ENCODE results near the gene TEF. TPM values are rescaled to one million over a fixed set of nuclear protein-coding genes. Genes with fewer than 3 reads are reported as not detected.
A peak's percentile ranks its signal among the peaks of the same experiment; 100 is the strongest.

TEF gene
- total RNA-seq, 2 donors from 2014 or later = 12.7 to 28.9 TPM

DNA sequence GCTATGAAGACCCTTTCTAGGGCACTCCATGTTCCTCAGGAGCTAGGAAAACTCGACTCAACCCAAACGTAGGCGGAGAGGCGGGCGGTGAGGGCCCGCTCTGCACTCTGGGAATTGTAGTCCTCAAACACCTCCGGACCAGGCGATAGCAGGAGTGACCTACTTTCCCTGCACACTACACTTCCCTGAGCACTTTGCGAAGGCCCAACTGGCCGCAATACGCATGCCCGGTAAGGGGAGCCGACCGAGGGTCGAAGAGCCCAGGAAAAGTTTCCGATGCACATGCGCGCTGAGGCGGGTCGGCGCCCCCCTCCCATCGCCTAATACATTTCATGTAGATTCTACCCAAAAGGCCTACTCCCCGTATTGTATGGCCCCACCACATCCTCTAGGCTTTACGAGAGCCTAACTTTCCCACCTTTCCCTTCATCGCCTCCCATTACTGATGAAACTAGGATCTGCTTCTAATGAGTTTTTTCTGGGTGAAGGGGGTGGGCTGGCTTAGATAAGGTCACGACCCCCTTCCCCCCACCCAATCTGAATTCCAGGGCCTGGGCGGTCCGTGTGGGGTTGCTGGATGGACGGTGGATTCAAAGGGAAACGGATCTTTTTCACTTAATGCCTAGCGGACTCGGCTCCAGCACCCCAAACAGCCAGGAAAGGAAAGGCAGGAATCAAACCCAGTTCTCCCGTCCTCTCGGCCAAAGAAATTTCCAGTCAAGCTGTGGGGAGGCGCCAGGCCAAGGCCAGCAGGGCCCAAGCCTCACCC, 62.8 kb downstream of the TEF start:
- DNase-seq = peak; percentile 95
- H3K4me3 ChIP-seq = peak overlapping the region; percentile 89
- H3K9me3 ChIP-seq = no peaks in the 10 kb centered on the region
- peak overlapping the region; percentile 100 for H3K9ac ChIP-seq (ENCODE audit: low read depth in 2 of 2, low read length in 2 of 2)
- TF ChIP-seq, protein P1, sequence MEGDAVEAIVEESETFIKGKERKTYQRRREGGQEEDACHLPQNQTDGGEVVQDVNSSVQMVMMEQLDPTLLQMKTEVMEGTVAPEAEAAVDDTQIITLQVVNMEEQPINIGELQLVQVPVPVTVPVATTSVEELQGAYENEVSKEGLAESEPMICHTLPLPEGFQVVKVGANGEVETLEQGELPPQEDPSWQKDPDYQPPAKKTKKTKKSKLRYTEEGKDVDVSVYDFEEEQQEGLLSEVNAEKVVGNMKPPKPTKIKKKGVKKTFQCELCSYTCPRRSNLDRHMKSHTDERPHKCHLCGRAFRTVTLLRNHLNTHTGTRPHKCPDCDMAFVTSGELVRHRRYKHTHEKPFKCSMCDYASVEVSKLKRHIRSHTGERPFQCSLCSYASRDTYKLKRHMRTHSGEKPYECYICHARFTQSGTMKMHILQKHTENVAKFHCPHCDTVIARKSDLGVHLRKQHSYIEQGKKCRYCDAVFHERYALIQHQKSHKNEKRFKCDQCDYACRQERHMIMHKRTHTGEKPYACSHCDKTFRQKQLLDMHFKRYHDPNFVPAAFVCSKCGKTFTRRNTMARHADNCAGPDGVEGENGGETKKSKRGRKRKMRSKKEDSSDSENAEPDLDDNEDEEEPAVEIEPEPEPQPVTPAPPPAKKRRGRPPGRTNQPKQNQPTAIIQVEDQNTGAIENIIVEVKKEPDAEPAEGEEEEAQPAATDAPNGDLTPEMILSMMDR (IDR thresholded peaks at IDR 0.05) = no peak
- intact Hi-C loops (cut with DNase I) = loop anchor here (5.0 kb wide), 1 partner anchor 157 kb away; the partner anchor contains the start of gene RANGAP1
- peaks cover 11% of the 10 kb centered on the region for H3K4me1 ChIP-seq
- no peaks in the 10 kb centered on the region for H3K27me3 ChIP-seq
- no peaks in the 10 kb centered on the region for H3K36me3 ChIP-seq
- peak overlapping the region; percentile 99 for H3K27ac ChIP-seq

DNA sequence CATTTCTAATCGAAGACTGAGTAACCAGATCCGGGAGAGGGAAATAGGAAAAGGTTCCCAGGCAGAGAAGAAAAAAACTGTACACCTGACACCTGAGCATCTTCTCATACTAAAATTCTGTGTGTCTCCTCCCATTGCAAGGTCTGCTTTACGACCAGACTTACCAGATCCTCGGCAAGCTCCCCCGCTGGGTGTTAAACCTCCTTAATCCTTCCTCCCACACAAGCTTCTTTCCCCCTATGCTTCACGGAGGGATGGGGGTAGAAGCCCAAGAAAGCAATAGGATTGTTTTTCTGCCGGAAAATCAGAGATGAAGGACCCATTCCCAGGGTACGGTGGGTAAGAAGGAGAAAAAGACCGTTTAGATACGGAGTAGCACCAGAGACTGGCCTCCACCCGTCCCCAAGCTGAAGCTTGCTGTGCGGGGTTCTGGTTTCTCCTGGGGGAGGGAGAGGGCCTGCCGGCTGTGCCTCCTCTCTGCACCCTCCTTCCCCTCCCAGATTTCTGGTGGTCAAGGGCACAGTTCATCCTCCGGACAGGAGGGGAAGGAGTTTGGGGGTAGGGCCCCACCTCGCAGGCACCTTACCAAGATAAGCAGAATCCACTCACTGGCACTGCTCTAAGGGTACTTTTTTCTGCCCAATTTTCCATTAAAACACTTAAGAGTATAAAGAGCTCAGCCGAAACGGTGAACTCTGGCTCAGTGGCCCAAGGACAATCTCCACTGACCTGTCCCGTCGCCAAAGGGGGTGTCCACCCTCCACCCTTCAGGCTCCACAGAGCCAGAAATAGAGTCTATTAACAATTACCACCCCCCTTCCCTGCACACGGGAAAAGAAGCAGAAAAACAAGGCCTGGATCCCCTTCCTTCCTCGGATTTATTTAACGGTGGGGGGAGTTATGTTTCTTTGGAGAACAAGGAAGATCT, 63.7 kb downstream of the TEF start:
- Histone ChIP-seq H3K27ac (peak overlapping the region; percentile 99), H3K9ac (ENCODE audit: low read depth in 2 of 2, low read length in 2 of 2) (peak overlapping the region; percentile 100), H3K9me3 (no peaks in the 10 kb centered on the region), H3K27me3 (no peaks in the 10 kb centered on the region), H3K4me3 (peak overlapping the region; percentile 89), H3K4me1 (peaks cover 11% of the 10 kb centered on the region), H3K36me3 (no peaks in the 10 kb centered on the region)
- TF ChIP-seq, protein P1 (IDR thresholded peaks at IDR 0.05) = no peak
- peak; percentile 45 for DNase-seq
- intact Hi-C loops (cut with DNase I) = loop anchor here (5.0 kb wide), 1 partner anchor 158 kb away; the partner anchor contains the start of gene RANGAP1

DNA sequence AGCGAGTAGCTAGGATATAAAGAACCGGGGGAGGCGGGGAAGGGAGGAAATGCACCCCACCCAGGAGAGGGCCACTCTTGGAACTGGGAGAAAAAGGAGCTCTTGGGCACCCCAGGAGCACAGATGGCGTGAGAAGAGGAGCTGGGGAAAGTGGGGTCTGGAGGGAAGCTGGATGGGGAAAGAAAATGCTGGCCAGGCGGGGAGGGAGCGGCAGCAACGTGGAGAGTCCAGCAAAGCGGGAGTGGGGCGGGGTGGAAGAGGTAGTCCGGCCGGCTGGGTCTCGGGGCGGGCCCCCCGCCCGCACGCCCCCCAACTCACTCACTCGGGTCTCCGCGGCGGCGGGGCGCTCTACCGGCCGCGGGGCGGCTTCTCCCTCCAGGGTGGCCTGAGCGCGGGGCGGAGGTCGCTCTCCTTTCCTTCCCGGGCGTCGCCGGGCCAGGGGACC, 64.3 kb downstream of the TEF start:
- Histone ChIP-seq H3K9me3 (no peaks in the 10 kb centered on the region), H3K4me1 (peaks cover 11% of the 10 kb centered on the region), H3K4me3 (peak overlapping the region; percentile 89), H3K36me3 (no peaks in the 10 kb centered on the region), H3K27me3 (no peaks in the 10 kb centered on the region), H3K9ac (ENCODE audit: low read depth in 2 of 2, low read length in 2 of 2) (peak overlapping the region; percentile 100), H3K27ac (peak overlapping the region; percentile 99)
- TF ChIP-seq, protein P1 (IDR thresholded peaks at IDR 0.05) = no peak
- intact Hi-C loops (cut with DNase I) = loop anchor here (5.0 kb wide), 1 partner anchor 159 kb away; the partner anchor contains the start of gene RANGAP1
- peak; percentile 57 for DNase-seq

DNA sequence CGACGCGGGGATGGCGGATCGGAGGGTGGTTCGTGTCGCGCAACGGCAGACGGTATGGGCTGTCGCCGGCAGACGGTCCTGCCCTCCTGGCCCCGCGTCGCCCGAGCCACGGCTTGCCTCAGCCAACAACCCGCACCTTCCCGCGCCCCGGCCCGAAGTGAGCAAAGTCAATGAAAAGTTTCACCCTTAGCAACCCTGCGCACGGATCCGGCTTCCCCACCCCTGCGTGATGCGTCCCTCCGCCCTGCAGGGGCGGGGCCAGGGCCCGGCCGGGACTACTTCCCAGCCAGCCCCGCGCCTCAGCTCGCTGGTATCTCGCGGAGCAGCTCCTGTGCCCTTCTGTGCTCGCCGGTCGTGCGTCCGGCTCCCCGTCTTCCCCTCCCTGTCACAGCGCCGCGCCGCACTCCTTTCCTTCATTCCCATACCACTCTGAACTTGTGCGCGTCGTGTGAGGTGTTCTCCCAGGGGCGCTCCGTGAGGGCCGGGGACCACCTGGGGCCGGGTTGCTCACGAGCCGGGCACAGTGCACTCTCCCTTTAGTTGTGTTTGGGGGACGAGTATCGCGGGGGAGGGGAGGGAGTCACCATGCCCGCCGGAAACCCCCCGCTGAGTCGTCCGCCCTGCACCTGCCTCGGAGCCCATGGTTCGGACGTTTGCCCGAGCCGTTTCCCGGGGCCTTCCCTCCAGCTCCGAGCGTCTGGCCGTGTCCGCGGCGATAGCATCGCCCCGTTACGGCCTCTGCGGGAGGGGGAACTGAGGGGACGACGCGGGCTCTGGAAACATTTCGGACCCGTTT, 65.1 kb downstream of the TEF start, which contains the start of gene TOB2:
Gene TOB2 (minus strand): TSS at position 163 of the 796 bp plus-strand sequence. CDS start 9,456 bp downstream, outside the sequence.
- DNase-seq = peak; percentile 96
- Histone ChIP-seq H3K4me1 (peaks cover 11% of the 10 kb centered on the region), H3K27ac (peak within 1 kb of the TSS; percentile 99), H3K27me3 (no peaks in the 10 kb centered on the region), H3K36me3 (no peaks in the 10 kb centered on the region), H3K9ac (ENCODE audit: low read depth in 2 of 2, low read length in 2 of 2) (peak within 1 kb of the TSS; percentile 100), H3K4me3 (peak within 1 kb of the TSS; percentile 89), H3K9me3 (no peaks in the 10 kb centered on the region)
- intact Hi-C loops (cut with DNase I) = loop anchor here (5.0 kb wide), 1 partner anchor 160 kb away; the partner anchor contains the start of gene RANGAP1
- TF ChIP-seq, protein P1 (IDR thresholded peaks at IDR 0.05) = no peak
